Measurements from ENCODE around the gene KRTAP10-9. TPM values are rescaled to one million over a fixed set of nuclear protein-coding genes. Genes with fewer than 3 reads are reported as not detected.
"Not testable (repeated sequence)": the region's sequence is repeated elsewhere in the genome, so short reads cannot be mapped to it uniquely, and the experiment has no call there.

KRTAP10-9 gene
- total and polyA plus RNA-seq, 2 of the 8 experiments (the other 6 are each of a cell fraction or from before 2014, with no cell fraction given), result not detected

- H2BK15ac ChIP-seq (ENCODE audit: low read length), result peak overlapping the region; percentile 88; the same call in 1 of the 2 replicates
- H3K4me1 ChIP-seq (replicated peaks in 1 of 4; ENCODE audit: control insufficient read depth in 3 of 4, insufficient read depth in 4 of 4, low read length in 3 of 4); H3K79me2 ChIP-seq (ENCODE audit: control insufficient read depth in 1 of 2, insufficient read depth in 2 of 2, low read length in 2 of 2); H4K91ac ChIP-seq (replicated peaks; ENCODE audit: insufficient read length, low read length); H3K56ac ChIP-seq (replicated peaks; ENCODE audit: insufficient read length, low read depth, low read length); H3K4me3 ChIP-seq (ENCODE audit: extremely low read depth in 1 of 4, insufficient read depth in 2 of 4, low read depth in 3 of 4, low read length in 4 of 4); H3K9me3 ChIP-seq (ENCODE audit: insufficient read depth in 2 of 2, low read depth in 1 of 2, low read length in 1 of 2); H3K4ac ChIP-seq (replicated peaks; ENCODE audit: insufficient read length, low read depth, low read length); H2AFZ ChIP-seq (ENCODE audit: low read length); H4K8ac ChIP-seq (ENCODE audit: extremely low read depth, insufficient read depth, low read length); H3K4me2 ChIP-seq (ENCODE audit: insufficient read depth in 1 of 2, low read depth in 2 of 2, low read length in 2 of 2); FAIRE-seq; H2AK5ac ChIP-seq (ENCODE audit: low read depth, low read length); H3K14ac ChIP-seq (ENCODE audit: insufficient read length); H3K18ac ChIP-seq (ENCODE audit: extremely low read depth, low read length); H3K23me2 ChIP-seq (ENCODE audit: low read depth, low read length); POLR2A ChIA-PET (ENCODE audit: partially characterized antibody); H3K9ac ChIP-seq (replicated peaks in 1 of 4; ENCODE audit: extremely low read depth in 1 of 4, low read depth in 3 of 4, low read length in 3 of 4); H4K5ac ChIP-seq (ENCODE audit: insufficient read length, low read depth, low read length); H3K23ac ChIP-seq (ENCODE audit: insufficient read length); H2BK120ac ChIP-seq (replicated peaks; ENCODE audit: low read depth, low read length); H3K36me3 ChIP-seq (ENCODE audit: control insufficient read depth in 2 of 4, insufficient read depth in 4 of 4, low read length in 3 of 4); H3K27me3 ChIP-seq (replicated peaks in 1 of 4; ENCODE audit: control insufficient read depth in 3 of 4, extremely low read depth in 1 of 4, insufficient read depth in 3 of 4, low read length in 3 of 4); H3K79me1 ChIP-seq (ENCODE audit: low read depth, low read length); H3K27ac ChIP-seq (ENCODE audit: low read depth, low read length); H4K20me1 ChIP-seq (replicated peaks in 1 of 2; ENCODE audit: control insufficient read depth in 1 of 2, insufficient read depth in 2 of 2, low read length in 2 of 2): not testable (repeated sequence)
- H2BK20ac ChIP-seq (ENCODE audit: low read length), result 0 out of 2 replicates have a peak overlapping the region, but pooled peaks have one; percentile 32
- CTCF ChIA-PET (ENCODE audit: partially characterized antibody), result interaction anchor here (0.6 to 1.8 kb wide), 3 partner anchors 18 to 141 kb away, joined by 3 to 13 read pairs (median 3); no protein-coding TSS in a partner anchor
- DNase-seq (ENCODE audit: low read depth in 1 of 2, low spot score in 2 of 2), result peak in 1 of 2 experiments; percentile 41
- H2BK5ac ChIP-seq (ENCODE audit: low read depth, low read length), result peak overlapping the region; percentile 56; the same call in 1 of the 2 replicates
- WGBS, 2 experiments (ENCODE audit: extremely low coverage in 1 of 2, insufficient coverage in 1 of 2, insufficient read length in 1 of 2, insufficient replicate concordance in 2 of 2, low coverage in 1 of 2, low lambda C conversion rate in 2 of 2, missing lambda C conversion rate in 1 of 2), result 82% methylated on average over 10 of the region's 10 CpGs; no CpG with 5 or more reads in 1 of the 2 experiments
- peak overlapping the region; percentile 77; the same call in 1 of the 2 replicates for H2BK12ac ChIP-seq (ENCODE audit: low read depth, low read length)
- TF ChIP-seq RAD21 (IDR thresholded peaks at IDR 0.05 in 1 of 2, conservative IDR thresholded peaks at IDR 0.05 in 1 of 2; ENCODE audit: low read depth in 2 of 2, low read length in 2 of 2) (peak in 1 of 2 experiments; percentile 1; a peak in 1 of 4 replicates), CTCF (IDR thresholded peaks at IDR 0.05; ENCODE audit: control extremely low read depth in 1 of 3, insufficient read depth in 1 of 3, low read depth in 1 of 3, low read length in 3 of 3) (peak in 1 of 3 experiments; percentile 0; a peak in 2 of 4 replicates)
Observed at GRCh38 chr21:44601091-44601490, 25.8 kb upstream of the KRTAP10-9 start.

Data from H1 (cell line).